GM10266 (cell line): ENCODE measurements around the gene ITIH5.
"Not testable (repeated sequence)": the region's sequence is repeated elsewhere in the genome, so short reads cannot be mapped to it uniquely, and the experiment has no call there.

Source experiments
- DNase-seq: peaks from one replicate; pipeline ENCODE4 v3.0.0; 2012; ENCODE audit errors: extremely low spot score
- TF ChIP-seq, protein P1 (sequence below): IDR thresholded peaks from 2 replicates; pipeline ENCODE4 v1.5.1; 2012; ENCODE audit warnings: mild to moderate bottlenecking, low read depth; ENCODE audit not compliant: control insufficient read depth, insufficient read depth; ENCODE audit errors: missing control alignments

The ITIH5 gene

DNA sequence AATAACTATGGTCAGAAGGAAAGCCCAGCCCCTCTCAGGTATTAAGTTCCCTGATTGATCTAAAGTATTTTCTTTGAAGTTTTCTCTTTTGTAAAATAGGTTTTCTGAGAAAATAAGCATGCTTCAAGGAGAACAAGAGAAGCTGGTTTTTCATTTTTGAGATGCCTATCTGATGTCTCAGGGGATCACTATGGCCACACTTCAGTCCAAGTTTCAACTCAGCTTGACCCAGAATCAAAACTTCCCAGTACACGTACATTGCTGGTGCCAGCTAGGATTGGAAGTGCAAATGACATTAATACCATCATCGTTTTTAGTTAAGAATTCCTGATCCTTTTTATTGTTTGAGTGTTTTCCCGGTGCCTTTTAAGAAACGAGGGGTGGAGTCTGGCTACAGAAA, 7.2 kb downstream of the ITIH5 start:
- TF ChIP-seq, protein P1, sequence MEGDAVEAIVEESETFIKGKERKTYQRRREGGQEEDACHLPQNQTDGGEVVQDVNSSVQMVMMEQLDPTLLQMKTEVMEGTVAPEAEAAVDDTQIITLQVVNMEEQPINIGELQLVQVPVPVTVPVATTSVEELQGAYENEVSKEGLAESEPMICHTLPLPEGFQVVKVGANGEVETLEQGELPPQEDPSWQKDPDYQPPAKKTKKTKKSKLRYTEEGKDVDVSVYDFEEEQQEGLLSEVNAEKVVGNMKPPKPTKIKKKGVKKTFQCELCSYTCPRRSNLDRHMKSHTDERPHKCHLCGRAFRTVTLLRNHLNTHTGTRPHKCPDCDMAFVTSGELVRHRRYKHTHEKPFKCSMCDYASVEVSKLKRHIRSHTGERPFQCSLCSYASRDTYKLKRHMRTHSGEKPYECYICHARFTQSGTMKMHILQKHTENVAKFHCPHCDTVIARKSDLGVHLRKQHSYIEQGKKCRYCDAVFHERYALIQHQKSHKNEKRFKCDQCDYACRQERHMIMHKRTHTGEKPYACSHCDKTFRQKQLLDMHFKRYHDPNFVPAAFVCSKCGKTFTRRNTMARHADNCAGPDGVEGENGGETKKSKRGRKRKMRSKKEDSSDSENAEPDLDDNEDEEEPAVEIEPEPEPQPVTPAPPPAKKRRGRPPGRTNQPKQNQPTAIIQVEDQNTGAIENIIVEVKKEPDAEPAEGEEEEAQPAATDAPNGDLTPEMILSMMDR = no peak
- DNase-seq = no peak

DNA sequence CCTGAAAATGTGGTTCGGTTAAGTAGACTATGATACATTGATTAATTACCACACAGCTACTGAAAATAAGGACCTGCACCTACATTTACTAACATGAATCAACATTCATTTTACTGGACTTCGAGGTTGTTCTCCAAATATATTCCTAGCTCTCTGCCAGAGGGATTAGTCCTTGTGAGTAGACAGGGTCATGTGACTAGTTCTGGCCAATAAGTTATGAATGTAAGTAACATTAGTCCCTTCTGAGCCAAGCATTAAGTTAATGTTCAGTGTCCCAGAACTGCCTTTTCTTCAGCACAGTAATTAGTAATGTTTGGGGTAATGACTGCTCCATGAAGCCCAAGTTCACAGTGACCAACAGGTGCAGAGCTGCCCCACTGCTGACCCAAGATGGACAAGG, 9.2 kb downstream of the ITIH5 start:
- no peak for DNase-seq
- TF ChIP-seq, protein P1 = no peak

DNA sequence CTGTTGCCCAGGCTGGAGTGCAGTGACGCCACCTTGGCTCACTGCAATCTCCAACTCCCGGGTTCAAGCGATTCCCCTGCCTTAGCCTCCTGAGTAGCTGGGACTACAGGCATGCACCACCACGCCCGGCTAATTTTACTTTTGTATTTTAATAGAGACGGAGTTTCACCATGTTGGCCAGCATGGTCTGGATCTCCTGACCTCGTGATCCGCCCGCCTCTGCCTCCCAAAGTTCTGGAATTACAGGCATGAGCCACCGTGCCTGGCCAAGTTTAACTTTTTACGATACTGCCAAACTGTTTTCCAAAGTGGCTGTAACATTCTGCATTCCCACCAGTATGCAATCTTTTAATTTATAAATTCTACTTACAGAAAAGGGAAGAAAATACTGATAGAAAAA, 9.7 kb downstream of the ITIH5 start:
- DNase-seq = not testable (repeated sequence)

DNA sequence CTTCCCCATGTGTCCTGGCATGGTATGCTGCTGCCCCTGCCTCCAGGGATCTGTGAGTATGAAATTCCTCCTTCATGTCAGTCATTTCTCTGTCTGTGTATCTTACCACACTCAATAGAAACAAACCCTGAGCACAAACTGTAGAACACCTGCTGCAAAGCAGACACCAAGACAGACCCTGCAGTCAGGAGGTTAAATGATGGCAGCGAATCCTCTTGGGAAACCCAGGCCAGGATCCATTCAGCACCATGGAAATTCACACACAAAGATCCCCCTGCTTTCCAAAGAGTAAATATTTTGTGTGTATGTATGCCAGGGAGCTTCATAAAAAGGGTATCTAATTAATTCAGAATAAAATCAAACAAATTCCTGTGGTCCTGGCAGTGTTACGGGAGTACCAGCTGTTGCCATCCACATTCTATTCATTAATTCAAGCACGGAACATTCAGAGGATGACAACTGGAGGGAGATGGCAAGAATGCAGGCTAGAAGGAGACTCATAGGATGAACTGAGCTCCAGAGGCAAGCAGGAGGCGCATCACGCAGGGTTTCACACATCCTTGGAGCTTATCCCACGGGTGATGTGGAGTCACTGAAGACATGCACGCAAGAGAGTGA, 14.8 kb downstream of the ITIH5 start:
- TF ChIP-seq, protein P1 = no peak
- DNase-seq = no peak

DNA sequence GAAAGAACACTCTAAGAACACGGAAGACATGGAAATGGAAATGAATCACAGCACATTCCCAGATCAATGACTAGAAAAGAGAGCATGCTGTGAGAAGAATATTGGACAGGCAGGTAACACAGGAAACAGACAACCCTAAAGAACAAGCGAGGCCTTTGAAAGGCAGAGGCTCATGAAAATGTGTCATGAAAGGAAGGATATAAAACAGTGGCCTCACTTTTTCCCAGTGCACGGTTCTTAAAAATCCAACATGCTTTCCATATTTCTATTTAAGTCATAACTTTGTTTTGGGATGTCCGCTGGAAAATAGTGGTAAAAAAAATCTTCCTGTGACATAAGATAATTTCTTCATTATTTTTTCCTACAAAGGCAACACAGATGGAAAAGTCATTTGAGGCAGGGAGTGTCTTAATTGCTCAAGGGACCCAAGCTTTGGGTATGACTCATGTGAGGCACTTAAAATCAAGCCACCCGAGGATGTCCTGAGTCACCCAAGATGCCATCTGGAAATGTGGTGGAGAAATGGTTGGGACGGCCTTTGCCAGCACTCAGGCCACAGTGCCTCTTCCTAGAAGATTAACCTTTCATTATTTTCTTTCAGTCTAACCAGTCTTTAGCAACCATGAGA, 17.0 kb downstream of the ITIH5 start:
- no peak for DNase-seq
- TF ChIP-seq, protein P1 = no peak

DNA sequence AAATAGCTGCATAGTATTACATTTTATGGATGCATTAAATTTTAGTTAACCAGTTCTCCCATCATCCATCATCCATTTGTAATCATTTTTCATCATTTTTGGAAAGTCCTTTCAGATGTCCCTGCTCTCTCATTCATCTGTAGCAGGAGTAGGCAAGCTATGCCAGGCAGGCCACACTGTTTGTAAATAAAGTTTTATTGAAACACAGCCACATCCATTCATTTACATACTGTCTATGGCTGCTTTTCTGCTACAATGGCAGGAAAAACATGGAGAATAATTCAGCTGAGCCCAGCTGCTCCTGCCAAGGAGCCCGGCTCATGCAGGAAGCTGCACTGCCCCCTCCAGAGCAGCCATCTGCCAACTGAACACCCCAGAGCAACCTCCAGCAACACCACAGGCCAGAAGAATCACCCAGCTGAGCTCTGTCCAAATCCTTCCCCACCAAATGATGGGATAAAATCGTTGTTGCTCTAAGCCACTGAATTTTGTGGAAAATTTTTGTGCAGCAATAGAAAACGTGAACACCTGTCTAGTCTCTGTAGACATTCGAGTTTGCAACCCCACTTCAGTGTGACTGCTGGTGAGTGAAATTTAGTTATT, 19.6 kb downstream of the ITIH5 start:
- no peak for DNase-seq
- TF ChIP-seq, protein P1 = no peak

DNA sequence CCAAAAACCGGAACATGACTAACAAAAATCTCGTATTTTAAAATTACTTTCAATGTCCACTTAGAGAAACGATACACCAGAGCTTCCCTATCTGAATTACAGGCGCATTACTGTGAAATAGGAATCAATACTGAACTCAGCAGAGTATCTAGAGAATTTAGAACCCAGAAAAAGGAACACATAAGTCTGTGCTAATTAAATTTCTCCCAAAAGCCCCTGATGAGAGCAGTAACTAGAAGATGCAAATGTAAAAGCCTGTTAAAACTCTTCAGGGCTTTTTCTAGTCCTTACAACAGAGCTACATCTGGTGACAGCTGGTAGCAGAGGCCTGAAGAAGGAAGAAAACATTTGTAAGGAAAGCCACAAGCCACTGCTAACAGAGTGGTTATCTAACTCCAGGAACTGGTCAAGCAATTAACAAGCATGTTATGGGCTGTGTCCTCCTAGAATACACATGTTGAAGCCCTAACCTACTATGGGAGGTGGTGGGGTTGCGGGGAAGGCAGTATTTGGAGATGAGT, 24.2 kb downstream of the ITIH5 start:
- no peak for DNase-seq
- TF ChIP-seq, protein P1 = no peak
